ENCODE data around the gene KPNA4.

- no peak for TF ChIP-seq CTCF (IDR thresholded peaks at IDR 0.05; ENCODE audit: extremely low read depth in 1 of 2, insufficient read depth in 1 of 2, low read depth in 1 of 2, low read length in 2 of 2)
- TF ChIP-seq POLR2AphosphoS5 (IDR thresholded peaks at IDR 0.05; ENCODE audit: insufficient read depth, low read depth, low read length) = no peak
- no peak for TF ChIP-seq POLR2A (IDR thresholded peaks at IDR 0.05; ENCODE audit: low read depth, low read length)
- TF ChIP-seq EZH2 (IDR thresholded peaks at IDR 0.05; ENCODE audit: borderline replicate concordance, low read depth, low read length, severe bottlenecking) = no peak
- TF ChIP-seq MYC (IDR thresholded peaks at IDR 0.05; ENCODE audit: low read depth, low read length) = no peak
- TF ChIP-seq, protein P1, sequence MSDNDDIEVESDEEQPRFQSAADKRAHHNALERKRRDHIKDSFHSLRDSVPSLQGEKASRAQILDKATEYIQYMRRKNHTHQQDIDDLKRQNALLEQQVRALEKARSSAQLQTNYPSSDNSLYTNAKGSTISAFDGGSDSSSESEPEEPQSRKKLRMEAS (IDR thresholded peaks at IDR 0.05; ENCODE audit: insufficient read depth, insufficient read length) = no peak
- TF ChIP-seq GATA2 (IDR thresholded peaks at IDR 0.05; ENCODE audit: insufficient read depth, insufficient read length, low read depth, low read length) = no peak
Measured at GRCh38 chr3:160540551-160540950, 24.8 kb downstream of the KPNA4 start.
